ENCODE data around the gene LHX1. TPM values are rescaled to one million over a fixed set of nuclear protein-coding genes. Genes with fewer than 3 reads are reported as not detected.

LHX1 gene
- total RNA-seq, 1 donor from 2014 or later, result not detected

DNA sequence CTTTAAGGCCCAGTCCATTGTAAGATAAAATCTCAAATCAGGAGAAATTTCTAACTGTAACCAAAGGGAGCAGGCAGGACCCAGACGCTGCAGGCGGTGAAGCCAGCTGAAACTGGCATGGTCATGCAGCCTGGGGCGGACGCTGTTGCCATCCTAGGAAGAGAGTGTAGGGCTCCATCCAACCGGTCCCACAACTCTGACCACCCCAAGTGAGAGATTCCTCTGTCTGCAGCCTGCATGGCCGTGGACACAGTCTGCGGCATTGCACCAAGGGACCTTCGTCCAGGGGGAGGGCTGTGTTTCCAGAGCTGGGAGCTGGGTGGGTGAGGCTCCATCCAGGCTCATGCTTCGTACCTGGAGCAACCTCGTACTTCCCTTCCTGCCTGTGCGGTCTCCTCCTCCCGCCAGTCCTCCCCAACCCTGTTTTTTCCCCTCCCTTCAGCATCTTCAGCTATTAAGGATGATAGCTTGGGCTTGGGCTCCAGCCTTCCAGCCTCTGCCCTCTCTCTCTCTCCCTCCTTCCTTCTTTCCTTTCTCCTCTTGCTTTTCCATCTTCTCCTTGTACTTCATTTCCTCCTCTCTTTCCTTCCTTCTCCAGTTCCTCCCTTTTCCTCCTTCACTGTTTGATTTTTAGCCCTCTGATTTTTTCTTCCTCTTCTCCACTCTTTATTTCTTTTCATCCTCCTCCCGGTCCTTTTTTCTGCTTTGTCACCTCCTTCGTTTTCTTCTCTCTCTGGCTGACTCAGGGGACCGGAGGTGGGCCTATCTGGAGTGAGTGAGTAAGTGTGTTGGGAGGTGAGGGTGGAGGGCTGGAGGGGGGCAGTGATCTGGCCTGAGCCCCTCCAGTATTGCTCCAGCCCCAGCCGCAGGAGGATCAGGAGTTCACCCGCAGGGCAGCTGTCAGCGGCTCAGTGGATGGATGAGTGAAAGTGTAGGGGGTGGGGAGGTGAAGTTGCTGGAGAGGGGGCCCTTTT is 17.0 kb upstream of the LHX1 start:
- intact Hi-C loops (cut with DNase I), result no loop called here
- no peak for DNase-seq (ENCODE audit: missing footprints)
- no peak for ATAC-seq

DNA sequence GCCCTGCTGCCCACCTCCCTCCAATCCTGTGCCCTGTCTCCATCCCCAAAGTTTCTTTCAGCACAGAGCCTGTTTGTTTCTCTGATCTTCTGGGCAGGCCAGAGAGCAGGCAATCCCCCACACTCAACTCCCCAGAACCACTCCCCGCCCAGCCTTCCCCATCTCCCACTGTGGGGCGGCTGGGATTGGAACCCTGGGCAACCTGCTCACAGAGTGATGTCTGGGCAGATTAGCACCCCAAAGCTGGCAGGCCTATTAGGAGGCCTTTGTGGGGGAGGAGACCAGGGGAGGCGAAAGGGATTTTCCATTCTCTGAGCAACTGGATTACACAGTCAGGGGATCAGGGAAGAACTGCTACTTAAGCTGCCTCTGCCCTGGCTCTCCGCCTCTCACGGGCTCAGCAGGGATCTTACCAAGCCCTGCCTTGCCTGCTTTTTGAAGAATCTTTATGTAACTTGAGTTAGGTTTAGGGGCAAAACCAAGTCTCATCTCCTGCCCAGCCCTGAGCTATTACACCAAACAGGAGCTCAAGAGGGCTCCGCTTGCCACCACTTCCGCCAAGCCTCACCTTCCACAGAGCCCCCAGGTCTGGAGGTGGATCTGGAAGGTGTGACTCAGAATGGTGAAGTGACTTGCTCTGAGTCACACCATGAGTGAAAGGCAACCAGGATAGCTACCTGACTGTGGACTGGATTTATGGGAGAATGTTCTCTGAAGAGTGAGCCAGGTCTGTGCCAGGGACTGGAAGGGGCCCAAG is 16.0 kb upstream of the LHX1 start:
- ATAC-seq (no peak), DNase-seq (ENCODE audit: missing footprints) (no peak)

DNA sequence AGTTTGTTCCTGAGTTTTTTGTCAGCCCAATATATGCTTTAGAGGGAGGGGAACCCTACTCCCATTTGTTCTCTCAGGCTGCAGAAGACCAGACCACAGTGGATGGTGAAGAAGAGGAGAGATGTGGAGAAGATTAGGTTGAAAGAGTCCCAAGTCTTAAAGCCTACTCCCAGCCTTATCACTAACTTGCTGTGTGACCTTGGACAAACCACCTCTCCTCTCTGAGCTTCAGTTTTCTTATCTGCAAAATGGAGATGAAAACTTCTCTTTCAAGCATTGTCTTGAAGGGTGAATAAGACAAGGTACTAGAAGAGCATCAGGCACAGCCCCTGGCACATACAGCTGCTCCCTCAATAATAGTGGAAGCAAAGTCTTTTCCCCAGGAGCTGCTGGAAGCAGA is 15.1 kb upstream of the LHX1 start:
- ATAC-seq, result no peak

More for the DNA sequence above, 16.0 kb upstream of the LHX1 start:
- intact Hi-C loops (cut with DNase I), result no loop called here

DNA sequence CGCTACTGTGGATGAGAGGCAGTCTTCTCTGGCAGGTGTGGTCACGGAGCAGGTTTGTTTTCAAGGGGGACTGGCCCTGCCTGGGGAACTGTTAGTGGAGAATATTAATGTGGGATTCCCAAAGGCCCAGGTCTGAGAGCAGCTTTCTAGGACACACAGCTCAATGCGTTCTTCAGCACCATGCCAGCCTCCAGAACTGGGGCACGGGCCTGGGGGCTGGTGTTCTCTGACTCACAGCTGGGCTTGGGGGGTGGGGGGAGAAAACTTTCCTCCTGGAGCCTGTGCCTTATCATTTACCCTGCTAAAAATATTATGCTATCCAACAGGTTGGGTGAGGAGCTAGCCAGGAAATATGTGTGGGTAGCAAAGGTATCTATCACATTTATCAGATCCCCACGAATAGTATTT is 13.5 kb upstream of the LHX1 start:
- ATAC-seq (no peak), DNase-seq (ENCODE audit: missing footprints) (no peak)
- intact Hi-C loops (cut with DNase I), result no loop called here

More for the DNA sequence above, 15.1 kb upstream of the LHX1 start:
- intact Hi-C loops (cut with DNase I), result no loop called here
- DNase-seq (ENCODE audit: missing footprints), result no peak

DNA sequence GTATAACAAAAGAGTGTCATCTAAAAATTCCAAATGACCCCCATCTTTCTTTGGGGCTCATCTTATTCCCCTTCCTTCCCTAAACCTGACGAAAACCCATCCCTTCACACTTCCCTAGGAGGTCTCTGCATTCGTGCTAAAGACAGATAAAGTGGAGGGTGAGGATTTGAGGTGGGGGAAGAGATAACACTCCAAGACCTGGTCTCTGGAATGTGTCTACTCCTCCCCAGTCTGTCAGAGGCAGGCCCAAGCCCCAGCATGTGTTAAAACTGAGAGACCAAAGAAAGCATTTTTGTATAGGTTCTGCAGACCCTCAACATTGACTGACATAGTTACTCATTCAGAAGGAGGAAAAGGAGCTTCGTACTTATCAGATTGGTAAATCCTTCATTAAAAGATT is 11.0 kb upstream of the LHX1 start:
- no peak for ATAC-seq
- intact Hi-C loops (cut with DNase I), result no loop called here

DNA sequence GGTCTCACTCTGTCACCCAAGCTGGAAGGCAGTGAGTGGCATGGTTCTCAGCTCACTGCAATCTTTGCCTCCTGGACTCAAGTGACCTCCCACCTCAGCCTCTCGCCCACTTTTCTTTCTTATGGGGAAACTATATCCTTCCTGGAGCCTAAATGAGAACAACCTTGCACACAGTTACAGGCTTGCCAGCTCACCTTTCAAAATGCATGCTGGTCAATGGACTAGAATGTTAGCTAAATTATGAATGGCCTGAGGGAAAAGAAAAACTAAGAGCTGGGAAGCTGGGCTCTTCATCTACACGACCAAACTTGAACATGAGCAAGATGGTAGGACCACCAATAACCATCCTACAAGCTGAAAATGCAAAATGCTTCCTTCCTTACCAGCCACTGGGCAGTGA is 10.6 kb upstream of the LHX1 start:
- intact Hi-C loops (cut with DNase I), result no loop called here

More for the DNA sequence above, 11.0 kb upstream of the LHX1 start:
- DNase-seq (ENCODE audit: missing footprints), result no peak

DNA sequence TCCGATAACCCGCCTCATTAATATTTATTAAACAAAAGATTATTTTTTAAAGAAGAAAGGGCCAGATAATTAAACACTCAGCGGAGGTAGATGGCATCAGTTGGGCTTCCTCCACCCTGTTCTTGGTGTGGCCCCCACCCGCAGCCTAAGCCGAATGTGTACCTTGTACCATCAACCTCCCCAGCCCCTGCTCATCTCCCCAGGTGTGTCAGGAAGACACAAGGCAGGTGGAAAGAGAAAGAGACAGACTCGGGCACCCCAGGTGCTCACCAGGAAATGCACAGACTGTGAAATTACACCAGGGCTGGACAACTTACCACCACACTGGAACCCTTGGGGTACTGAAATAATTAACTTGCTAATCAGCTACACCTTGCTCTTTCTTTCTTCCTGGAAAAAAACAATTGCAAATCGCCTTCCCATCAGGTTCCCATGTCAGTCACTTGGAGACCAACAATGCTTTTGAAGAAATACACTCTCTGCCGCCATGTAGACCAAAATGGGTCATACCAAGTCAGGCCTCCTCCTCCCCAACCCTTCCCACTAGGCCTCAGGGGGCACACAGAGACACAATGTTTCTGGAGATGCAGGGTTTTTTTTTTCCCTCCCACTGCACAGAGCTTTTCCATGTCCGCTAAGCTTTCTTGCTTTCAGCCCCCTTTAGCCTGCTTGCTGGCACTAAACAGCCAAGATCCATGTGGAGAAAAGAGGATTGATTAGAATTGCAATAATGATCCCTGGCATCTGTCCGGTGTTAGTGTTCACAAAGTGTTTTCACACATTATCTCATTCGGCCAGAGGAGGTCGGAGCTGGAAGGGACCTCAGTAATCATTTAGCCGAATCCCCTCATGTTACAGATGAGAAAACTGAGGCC is 8.6 kb upstream of the LHX1 start:
- no peak for DNase-seq (ENCODE audit: missing footprints)
- intact Hi-C loops (cut with DNase I), result no loop called here
- no peak for ATAC-seq

More for the DNA sequence above, 10.6 kb upstream of the LHX1 start:
- ATAC-seq, result no peak
- no peak for DNase-seq (ENCODE audit: missing footprints)

DNA sequence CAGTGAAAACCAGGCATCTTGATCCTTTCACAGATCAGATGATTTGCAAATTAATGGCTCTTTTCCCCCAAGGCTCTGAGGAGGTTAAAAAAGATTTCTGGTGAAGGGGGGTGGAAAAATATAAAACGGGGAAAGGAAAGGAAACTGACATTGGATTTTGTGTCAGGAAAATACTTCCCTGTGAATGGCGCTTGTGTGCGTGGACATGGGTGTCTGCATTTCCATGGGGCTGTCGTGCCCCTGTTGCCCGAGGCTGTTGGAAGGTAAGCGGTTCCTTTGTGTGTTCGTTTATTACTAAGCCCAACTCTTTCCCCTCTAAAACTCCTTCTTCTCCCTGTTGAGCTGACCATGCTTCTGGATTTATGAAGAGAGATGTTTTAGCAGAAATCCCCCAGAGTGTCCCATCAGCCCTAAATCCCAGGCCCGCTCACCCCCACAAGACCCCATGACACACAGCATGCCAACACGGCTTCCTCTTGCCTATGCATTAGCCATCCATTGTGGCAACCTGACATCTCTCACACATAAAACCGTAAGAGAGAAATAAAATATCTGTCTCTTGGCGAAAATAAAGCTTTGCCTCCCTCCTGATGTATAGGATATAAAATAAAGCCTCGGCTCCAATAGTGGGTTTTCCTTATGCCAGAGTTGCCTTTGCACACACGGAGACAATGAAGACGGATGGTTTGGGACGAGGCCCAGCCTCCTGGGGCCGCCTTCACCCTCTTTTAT is 7.3 kb upstream of the LHX1 start:
- no peak for DNase-seq (ENCODE audit: missing footprints)
- intact Hi-C loops (cut with DNase I), result no loop called here
- no peak for ATAC-seq

DNA sequence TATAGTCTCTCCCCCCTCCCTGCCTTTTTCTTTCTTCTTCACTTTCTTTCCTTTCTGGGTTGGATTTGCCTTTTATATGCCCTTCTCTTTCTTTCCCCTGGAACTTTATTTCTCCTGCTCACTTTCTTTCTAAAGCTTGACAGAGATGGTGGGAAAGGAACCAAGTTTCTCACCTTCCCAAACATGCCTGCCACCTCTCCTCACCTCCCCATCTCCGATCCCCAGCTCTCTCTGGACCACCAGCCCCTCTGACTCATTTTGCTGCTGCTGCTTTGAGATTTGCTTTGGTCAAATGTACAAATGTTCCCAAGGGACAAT is 6.7 kb upstream of the LHX1 start:
- ATAC-seq (no peak), DNase-seq (ENCODE audit: missing footprints) (no peak)
- intact Hi-C loops (cut with DNase I), result no loop called here

DNA sequence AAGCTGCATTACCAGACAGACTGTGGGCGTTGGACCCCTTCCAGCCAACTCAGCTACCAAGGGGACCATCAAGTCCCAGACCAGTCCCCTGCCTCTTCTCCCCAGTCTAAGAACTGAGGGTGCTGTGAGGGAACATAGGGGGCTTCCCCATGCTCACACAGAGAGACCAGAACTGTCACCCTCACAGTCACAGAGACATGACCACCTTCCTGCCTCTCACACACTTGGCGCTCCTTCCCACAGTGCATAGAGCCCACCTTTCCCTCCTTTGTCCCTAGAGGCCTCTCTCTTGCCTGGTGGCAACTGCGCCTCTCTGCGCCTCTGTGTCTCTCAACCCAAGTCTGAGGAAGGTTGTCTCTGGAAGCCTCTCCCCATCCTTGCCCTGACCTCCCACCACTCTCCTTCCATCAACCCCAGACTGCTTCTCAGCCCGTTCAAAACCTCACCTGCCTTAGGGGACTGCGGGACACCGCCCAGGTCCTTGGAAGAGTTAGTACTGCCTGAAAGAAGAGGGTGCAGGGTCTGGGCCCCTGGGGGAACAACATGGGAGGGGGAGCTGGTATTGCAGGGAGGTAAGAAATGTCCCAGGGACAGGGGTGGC is 6.1 kb upstream of the LHX1 start:
- DNase-seq (ENCODE audit: missing footprints) (no peak), ATAC-seq (no peak)
- intact Hi-C loops (cut with DNase I), result no loop called here

DNA sequence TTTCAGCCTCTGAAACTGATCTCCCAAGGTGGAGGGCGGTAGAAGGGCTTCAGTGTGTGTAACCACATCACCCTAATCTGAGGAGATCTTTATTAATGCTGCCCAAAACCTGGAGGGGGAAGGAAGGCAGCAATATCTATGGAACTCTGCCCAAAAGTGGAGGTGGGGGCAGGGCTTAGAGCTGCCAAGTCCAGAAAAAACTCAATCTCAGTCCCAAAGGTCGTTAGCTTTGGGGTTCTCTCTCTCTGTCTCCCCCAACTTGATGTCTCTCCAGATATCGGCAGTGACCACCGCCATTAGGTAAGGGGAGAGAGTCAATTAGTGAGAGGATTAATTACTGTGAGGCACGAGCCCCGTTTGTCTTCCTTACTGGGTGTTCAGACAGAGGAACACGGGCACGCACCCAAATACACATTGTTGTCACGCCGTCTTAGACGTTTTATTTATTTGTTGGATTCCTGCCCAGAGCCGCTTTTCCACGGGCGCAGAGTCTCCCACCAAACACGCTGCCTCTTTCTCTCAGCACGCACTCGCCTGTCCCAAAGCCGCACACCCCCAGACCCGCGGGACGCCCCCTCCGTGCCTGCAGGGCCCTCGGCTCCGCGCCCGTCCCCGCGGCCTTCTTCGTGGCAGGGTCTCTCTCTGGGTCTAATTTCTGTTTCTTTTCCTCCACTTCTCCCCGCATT is 5.4 kb upstream of the LHX1 start:
- no peak for ATAC-seq
- no peak for DNase-seq (ENCODE audit: missing footprints)
- intact Hi-C loops (cut with DNase I), result no loop called here

DNA sequence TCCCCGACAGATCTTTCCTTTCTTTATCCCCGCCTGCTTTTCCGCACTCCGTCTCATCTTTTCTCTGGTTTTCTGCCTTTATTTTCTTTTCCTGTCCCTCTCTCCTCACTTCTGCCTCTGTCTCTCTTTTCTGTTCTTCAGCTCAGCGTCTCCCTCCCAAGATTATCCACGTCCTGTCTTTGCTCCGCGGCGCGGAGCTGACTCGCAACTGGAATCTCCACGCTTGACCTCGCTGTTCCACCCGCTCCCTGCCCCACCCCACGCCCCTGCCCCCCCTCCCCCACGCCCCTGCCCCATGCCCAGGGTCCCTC is 4.9 kb upstream of the LHX1 start:
- ATAC-seq (no peak), DNase-seq (ENCODE audit: missing footprints) (no peak)
- intact Hi-C loops (cut with DNase I), result no loop called here

DNA sequence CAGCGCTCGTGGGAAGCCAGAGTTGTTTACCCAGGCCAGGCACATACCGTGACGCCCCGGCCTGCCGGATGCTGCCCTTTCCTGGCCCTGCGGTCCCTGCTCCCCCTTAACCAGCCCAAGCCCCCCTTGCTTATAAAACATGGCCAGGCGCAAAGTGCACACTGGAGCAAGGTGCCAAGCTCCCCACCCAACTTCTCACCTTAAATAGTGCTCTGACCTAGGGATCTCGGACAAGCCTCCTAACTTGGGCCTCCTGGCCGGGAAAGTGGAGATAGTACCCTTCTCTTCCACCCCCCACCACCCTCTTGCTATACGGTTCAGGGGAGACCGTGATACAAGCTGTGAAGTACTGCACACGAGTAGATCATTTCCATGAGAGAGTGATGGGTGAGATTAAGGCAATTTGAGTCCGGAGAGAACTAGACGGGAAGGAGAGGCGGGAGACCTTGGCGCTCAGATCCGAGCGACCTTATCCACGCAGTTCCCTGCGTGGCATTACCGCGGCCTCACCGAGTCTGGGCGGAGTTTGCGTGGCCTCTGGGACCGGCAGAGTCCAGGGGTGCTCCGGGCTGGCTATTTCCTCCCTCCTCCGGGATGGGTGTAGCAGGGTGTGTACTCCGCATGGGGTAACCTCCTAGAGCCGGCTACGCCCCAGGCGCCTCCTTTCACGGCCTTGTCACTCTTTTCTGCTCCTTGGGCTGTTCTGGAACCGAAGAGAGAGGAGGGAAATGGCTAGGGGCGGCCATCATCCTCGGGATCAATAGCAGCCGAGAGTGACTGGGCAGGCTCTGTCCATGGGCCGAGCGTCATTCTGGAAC is 4.4 kb upstream of the LHX1 start:
- intact Hi-C loops (cut with DNase I), result no loop called here
- ATAC-seq (no peak), DNase-seq (ENCODE audit: missing footprints) (no peak)

DNA sequence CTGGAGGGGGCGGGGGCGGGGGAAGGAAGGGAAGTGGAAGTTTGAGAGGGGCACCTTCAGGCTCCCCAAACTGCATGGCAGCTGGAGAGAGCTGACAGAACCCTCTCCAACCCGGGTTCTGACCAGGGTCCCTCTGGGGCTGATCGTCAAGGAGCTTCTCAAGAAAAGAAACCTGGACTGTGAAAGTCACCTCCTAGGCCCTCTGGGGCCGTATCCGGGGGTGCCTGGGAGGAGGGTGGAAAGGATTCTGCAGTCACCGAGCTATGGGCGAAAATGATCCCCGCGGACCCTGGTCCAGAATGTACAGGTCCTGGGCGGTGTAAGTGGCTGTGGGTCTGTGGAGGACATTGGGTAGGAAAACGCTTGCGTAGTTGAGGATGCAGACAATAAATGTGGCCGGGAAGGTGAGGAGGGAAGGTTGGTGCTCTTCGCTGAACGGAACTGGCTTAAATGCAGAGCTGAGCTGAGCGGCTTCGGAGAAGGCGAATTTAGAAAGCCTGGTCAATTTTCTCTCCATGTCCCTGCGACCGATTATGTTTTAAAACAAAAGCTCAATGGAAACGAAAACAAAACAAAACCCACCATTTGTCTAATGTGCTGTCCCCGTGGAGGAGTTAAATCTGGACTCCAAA is 3.6 kb upstream of the LHX1 start:
- ATAC-seq, result no peak
- DNase-seq (ENCODE audit: missing footprints), result no peak
- intact Hi-C loops (cut with DNase I), result no loop called here

DNA sequence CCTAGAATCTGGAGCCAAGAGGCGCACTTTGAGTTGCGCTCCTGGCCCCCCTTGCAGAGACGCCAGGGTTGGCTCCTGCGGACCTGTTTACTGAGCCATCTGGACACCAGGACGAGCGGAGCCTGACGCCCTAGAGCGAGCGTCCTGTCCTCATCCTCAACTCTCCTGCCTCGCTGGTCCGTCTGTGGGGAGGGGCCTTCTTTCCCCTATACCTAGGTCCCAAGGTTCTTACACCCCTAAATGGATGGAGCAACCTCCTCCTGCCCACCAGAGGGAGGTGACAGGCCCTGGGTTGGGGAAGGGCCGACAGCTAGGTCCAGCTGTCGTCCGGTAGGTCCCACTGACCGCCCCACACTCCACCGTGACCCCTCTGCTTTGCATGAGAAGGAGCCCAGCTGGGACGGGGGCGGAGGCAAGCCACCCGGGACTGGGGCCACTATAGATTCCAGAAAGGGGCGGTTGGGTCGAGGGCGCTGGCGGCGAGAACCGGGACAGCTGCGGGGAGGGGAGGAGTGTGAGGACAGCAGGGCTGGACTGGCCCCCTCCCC is 3.1 kb upstream of the LHX1 start:
- ATAC-seq, result no peak
- intact Hi-C loops (cut with DNase I), result no loop called here
- DNase-seq (ENCODE audit: missing footprints), result no peak
